ENCODE data around the gene C5orf24. TPM values are rescaled to one million over a fixed set of nuclear protein-coding genes. Genes with fewer than 3 reads are reported as not detected.
A peak's percentile ranks its signal among the peaks of the same experiment; 100 is the strongest.
"Not testable (repeated sequence)": the region's sequence is repeated elsewhere in the genome, so short reads cannot be mapped to it uniquely, and the experiment has no call there.

Gene C5orf24
- total RNA-seq, 2 experiments from 2014 or later, result 24.5 to 24.9 TPM

DNA sequence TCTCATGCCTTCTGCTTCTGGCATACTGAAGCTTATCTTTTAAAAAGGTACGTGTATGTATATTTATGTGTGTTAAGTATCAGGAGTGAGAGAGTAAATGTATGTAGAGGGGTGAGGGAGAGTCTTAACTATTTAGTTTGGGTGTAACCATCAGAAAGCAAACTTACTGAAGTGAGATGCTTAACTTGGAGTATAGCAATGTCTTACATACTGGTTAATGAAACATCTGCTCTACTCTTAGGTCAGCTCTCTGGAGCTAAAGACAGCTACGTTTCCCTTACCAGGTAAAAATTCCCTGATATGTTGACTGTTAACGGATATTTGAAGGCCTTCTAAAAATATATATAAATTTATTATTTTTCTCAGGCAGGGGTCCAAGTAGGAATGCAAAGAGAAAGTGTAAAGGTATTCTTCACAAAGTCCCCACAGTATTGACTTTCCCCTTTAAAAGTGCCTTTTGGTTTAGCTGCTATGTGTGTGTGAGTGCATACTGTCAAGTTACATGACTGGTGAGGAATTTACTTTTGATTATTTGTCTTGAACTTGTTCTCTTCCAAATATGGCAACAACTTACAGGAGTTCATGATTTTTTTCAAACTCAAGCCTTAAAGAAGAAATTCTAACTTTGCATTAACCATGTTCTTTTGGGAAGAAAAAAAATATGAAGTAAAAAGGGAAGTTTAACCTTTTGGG is 12.3 kb upstream of the C5orf24 start:
- Mint-ChIP-seq H3K27me3 (no peaks in the 10 kb centered on the region), H3K9me3 (ENCODE audit: low read depth) (no peaks in the 10 kb centered on the region), H3K4me3 (no peak overlapping the region), H3K36me3 (ENCODE audit: low read depth) (peaks cover 11% of the 10 kb centered on the region), H3K4me1 (no peaks in the 10 kb centered on the region), H3K27ac (no peak overlapping the region)
- ChIA-PET CTCF (interaction anchor here (0.9 to 2.4 kb wide), 4 partner anchors 9 to 94 kb away, joined by 3 to 10 read pairs (median 3); partner anchors contain the start of gene C5orf24), POLR2A (interaction anchor here (1.4 kb wide), 1 partner anchor 12 kb away, joined by 3 read pairs; the partner anchor contains the start of gene C5orf24)
- intact Hi-C loops (cut with DNase I, micrococcal nuclease), result no loop called here
- DNase-seq, result no peak
- no peak for ATAC-seq

DNA sequence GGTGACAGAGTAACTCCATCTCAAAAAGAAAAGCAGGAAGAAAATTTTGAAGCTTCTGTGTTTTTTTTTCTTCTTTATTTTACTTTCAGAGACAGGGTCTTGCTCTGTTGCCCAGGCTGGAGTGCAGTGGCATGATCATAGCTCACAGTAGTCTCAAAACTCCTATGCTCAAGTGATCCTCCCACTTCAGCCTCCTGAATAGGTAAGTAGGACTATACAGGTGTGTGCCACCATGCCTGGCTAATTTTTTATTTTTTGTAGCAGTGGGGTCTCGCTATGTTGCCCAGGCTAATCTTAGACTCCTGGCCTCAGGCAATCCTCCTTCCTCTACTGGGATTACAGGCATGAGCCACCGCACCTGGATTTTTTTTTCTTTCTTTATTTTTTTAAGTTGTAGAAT is 10.1 kb upstream of the C5orf24 start:
- Mint-ChIP-seq H3K9me3 (ENCODE audit: low read depth) (no peaks in the 10 kb centered on the region), H3K4me1 (no peaks in the 10 kb centered on the region), H3K4me3 (no peak overlapping the region), H3K27ac (no peak overlapping the region), H3K27me3 (no peaks in the 10 kb centered on the region), H3K36me3 (ENCODE audit: low read depth) (peaks cover 22% of the 10 kb centered on the region)
- POLR2A ChIA-PET, result no interaction called here
- CTCF ChIA-PET, result interaction anchor here (0.7 kb wide), 1 partner anchor 82 kb away, joined by 3 read pairs; no protein-coding TSS in a partner anchor
- no peak for DNase-seq
- no peak for ATAC-seq
- intact Hi-C loops (cut with DNase I, micrococcal nuclease), result no loop called here

DNA sequence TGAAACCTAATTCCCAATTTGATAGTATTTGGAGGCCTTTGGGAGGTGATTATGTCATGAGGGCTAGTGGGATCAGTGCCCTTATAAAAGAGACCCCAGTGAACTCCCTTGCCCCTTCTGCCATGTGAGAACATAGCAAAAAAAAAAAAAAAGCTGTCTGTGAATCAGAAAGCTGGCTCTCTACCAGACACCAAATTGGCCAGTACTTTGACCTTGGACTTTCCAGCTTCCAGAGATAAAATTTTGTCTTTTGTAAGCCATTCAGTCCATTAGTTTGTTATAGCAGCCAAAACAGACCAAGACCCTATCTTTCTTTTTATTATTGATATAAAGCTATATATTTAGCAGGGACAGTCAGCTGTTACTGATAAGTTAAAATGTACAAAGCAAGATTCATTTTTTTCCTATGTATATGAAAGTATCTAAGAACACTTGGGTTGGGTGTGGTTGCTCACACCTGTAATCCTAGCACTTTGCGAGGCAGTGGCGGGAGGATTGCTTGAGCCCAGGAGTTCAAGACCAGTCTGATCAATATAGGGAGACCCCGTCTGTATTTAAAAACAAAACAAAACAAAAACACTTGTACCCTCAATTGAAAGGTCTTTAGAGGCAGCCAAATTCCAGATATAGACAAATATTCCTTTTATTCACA is 8.1 kb upstream of the C5orf24 start:
- no peak overlapping the region for H3K27ac Mint-ChIP-seq
- no peak for ATAC-seq
- H3K27me3 Mint-ChIP-seq, result no peaks in the 10 kb centered on the region
- H3K4me3 Mint-ChIP-seq, result no peak overlapping the region
- peaks cover 19% of the 10 kb centered on the region for H3K36me3 Mint-ChIP-seq (ENCODE audit: low read depth)
- intact Hi-C loops (cut with DNase I, micrococcal nuclease), result no loop called here
- no peak for DNase-seq
- POLR2A ChIA-PET, result no interaction called here
- H3K9me3 Mint-ChIP-seq (ENCODE audit: low read depth), result no peaks in the 10 kb centered on the region
- CTCF ChIA-PET, result no interaction called here
- no peaks in the 10 kb centered on the region for H3K4me1 Mint-ChIP-seq

DNA sequence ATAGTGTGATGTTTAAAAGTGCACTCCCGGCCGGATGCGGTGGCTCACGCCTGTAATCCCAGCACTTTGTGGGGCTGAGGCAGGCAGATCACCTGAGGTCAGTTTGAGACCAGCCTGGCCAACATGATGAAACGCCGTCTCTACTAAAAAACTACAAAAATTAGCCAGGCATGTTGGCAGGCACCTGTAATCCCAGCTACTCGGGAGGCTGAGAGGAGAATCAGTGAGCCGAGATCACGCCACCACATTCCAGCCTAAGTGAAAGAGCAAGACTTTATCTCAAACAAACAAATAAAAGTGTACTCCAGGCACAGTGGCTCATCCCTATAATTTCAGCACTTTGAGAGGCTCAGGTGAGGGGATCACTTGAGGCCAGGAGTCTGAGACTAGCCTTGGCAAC is 7.4 kb upstream of the C5orf24 start:
- H3K27ac Mint-ChIP-seq, H3K4me3 Mint-ChIP-seq, CTCF ChIA-PET: not testable (repeated sequence)

DNA sequence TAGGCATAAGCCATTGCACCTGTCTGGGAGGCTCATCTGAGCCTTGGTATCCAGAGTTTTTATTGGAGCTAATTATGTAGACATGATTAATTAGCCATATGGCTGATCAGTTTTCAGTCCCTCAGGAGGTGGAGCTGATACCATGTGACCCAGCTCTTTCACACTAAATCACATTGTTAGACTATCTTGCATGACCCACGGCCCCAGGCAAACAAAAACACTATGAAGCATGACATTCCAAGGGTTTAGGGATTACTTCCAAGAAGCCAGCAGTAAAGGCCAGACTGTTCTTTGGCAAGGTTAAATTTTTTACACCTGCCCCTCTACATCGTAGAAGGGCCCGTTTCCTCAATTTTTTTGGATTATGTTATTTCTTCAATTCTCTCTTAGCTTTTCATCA is 5.0 kb upstream of the C5orf24 start:
- intact Hi-C loops (cut with DNase I, micrococcal nuclease), result no loop called here
- ATAC-seq (no peak), DNase-seq (no peak)
- ChIA-PET POLR2A (interaction anchor here (0.8 kb wide), 1 partner anchor 23 kb away, joined by 4 read pairs; no protein-coding TSS in a partner anchor), CTCF (interaction anchor here (0.6 kb wide), 2 partner anchors 89 to 668 kb away, joined by 3 to 4 read pairs; no protein-coding TSS in a partner anchor)
- Mint-ChIP-seq H3K4me1 (peaks cover 10% of the 10 kb centered on the region), H3K9me3 (ENCODE audit: low read depth) (no peaks in the 10 kb centered on the region), H3K36me3 (ENCODE audit: low read depth) (peaks cover 26% of the 10 kb centered on the region), H3K4me3 (no peak overlapping the region), H3K27me3 (no peaks in the 10 kb centered on the region), H3K27ac (no peak overlapping the region)

More for the DNA sequence above, 7.4 kb upstream of the C5orf24 start:
- DNase-seq; H3K27me3 Mint-ChIP-seq; H3K9me3 Mint-ChIP-seq (ENCODE audit: low read depth); intact Hi-C loops (cut with DNase I, micrococcal nuclease); POLR2A ChIA-PET; ATAC-seq; H3K4me1 Mint-ChIP-seq: not testable (repeated sequence)
- H3K36me3 Mint-ChIP-seq (ENCODE audit: low read depth), result peaks cover 19% of the 10 kb centered on the region

DNA sequence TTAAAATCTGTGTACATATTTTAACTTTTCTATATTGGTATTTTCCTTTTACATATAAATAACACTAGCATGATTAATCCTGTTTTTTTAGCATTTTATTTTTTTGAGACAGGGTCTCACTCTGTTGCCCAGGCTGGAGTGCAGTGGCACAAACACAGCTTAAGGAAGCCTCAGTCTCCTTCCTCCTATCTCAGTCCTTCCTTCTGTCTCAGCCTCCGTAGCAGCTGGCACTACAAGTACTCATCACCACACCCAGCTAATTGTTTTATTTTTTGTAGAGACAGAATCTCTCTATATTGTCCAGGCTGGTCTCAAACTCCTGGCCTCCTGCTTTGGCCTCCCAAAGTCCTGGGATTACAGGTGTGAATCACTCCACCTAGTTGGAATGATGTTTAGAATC is 1.5 kb upstream of the C5orf24 start:
- Mint-ChIP-seq H3K27me3 (no peaks in the 10 kb centered on the region), H3K36me3 (ENCODE audit: low read depth) (peaks cover 33% of the 10 kb centered on the region), H3K4me1 (peaks cover 24% of the 10 kb centered on the region), H3K9me3 (ENCODE audit: low read depth) (no peaks in the 10 kb centered on the region), H3K27ac (no peak overlapping the region), H3K4me3 (no peak overlapping the region)
- intact Hi-C loops (cut with DNase I, micrococcal nuclease), result loop anchor here in 1 of 2 experiments (2.0 kb wide), 1 partner anchor 31 kb away; the partner anchor contains the start of gene TXNDC15
- ChIA-PET POLR2A (no interaction called here), CTCF (interaction anchor here (3.5 kb wide), 1 partner anchor 10 kb away, joined by 10 read pairs; no protein-coding TSS in a partner anchor)
- no peak for DNase-seq
- ATAC-seq, result no peak

DNA sequence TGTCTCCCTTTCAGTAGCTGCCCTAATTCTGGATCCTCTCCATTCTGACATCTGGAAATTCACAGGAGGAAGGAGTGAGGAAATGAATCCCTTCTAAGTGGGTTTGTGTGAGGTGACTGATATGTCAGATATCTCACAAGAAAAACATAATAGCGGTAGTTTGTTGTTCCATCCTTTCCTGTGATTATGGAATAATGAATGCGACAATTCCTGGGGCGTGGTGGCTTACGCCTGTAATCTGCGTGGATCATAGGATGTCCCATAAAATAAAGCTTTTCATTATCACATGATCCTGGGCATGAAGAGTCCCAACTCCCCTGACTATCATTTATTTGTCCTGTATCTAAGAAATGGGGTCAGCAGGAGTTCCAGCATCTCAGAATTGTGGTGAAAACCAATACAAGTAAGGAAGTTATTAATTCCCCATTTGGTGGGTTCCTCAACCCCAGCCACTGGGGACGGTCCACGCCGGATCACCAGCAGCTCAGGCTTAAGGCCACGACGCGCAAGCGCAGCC is 375 bp upstream of the C5orf24 start:
- ChIA-PET CTCF (interaction anchor here (1.0 to 3.5 kb wide), 7 partner anchors 11 to 107 kb away, joined by 3 to 12 read pairs (median 5); partner anchors contain the start of genes CAMLG and PCBD2), POLR2A (interaction anchor here (1.0 to 1.3 kb wide), 7 partner anchors 13 to 107 kb away, joined by 3 to 13 read pairs (median 4); partner anchors contain the start of genes CAMLG, DDX46, PCBD2 and TXNDC15)
- peak overlapping the region; percentile 97 for H3K27ac Mint-ChIP-seq
- ATAC-seq, result no peak
- H3K9me3 Mint-ChIP-seq (ENCODE audit: low read depth), result no peaks in the 10 kb centered on the region
- no peaks in the 10 kb centered on the region for H3K27me3 Mint-ChIP-seq
- intact Hi-C loops (cut with DNase I, micrococcal nuclease), result loop anchor here (1.0 to 5.0 kb wide), 7 partner anchors 29 to 618 kb away; partner anchors contain the start of genes CAMLG (in 2 of the 2), PCBD2 (in 2 of the 2), TXNDC15 (in 2 of the 2) and DDX46 (in 1 of the 2)
- H3K4me3 Mint-ChIP-seq, result peak overlapping the region; percentile 95
- DNase-seq, result no peak
- H3K36me3 Mint-ChIP-seq (ENCODE audit: low read depth), result peaks cover 33% of the 10 kb centered on the region
- H3K4me1 Mint-ChIP-seq, result peaks cover 27% of the 10 kb centered on the region

DNA sequence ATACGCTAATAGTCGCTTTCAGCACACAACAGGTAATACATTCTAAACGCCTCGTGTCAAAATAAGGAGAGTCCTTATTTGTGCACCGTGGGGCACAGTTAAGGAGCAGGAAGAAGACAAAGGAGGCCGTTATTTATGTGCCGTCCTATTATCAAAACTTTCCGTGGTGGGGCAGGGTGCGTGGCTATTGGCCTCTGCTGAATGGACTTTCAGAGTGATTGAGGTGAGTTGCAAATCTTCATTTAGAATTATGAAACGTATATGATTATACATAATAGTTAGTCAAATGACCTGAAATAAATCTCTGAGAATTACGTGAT is 833 bp downstream of the C5orf24 start:
- CTCF ChIA-PET, result interaction anchor here (1.0 kb wide), 2 partner anchors 8 to 58 kb away, joined by 3 to 6 read pairs; partner anchors contain the start of gene PCBD2
- DNase-seq, result peak; percentile 56
- no peaks in the 10 kb centered on the region for H3K9me3 Mint-ChIP-seq (ENCODE audit: low read depth)

DNA sequence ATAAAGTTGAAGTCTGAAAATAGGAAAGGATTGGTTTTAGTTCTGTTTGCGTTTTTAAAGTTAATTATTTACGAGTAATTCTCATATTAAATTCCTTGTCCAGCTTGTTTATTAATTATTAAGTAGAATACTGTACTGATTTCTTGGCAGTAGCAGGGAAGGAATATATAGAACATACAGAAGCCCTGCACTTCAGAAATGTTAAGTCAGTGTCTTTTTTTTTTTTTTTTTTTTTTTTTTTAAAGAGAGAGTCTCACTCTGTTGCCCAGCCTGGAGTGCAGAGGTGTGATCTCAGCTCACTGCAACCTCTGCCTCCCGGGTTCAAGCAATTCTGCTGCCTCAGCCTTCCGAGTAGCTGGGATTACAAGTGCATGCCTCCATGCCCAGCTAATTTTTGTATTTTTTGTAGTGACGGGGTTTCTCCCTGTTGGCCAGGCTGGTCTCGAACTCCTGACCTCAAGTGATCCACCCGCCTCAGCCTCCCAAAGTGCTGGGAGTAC is 3.7 kb downstream of the C5orf24 start:
- ChIA-PET CTCF (interaction anchor here (0.8 to 1.6 kb wide), 4 partner anchors 8 to 583 kb away, joined by 3 to 6 read pairs (median 4); partner anchors contain the start of gene PCBD2), POLR2A (interaction anchor here (0.5 kb wide), 1 partner anchor 679 kb away, joined by 3 read pairs; no protein-coding TSS in a partner anchor)
- ATAC-seq; H3K4me3 Mint-ChIP-seq; H3K27ac Mint-ChIP-seq; H3K27me3 Mint-ChIP-seq; DNase-seq; H3K9me3 Mint-ChIP-seq (ENCODE audit: low read depth): not testable (repeated sequence)
- peaks cover 47% of the 10 kb centered on the region for H3K36me3 Mint-ChIP-seq (ENCODE audit: low read depth)
- peaks cover 41% of the 10 kb centered on the region for H3K4me1 Mint-ChIP-seq
- intact Hi-C loops (cut with DNase I, micrococcal nuclease), result loop anchor here in 1 of 2 experiments (5.0 kb wide), 2 partner anchors 322 to 622 kb away; partner anchors contain the start of genes JADE2 and PPP2CA

More for the DNA sequence above, 833 bp downstream of the C5orf24 start:
- H3K27ac Mint-ChIP-seq, result peak overlapping the region; percentile 90
- ATAC-seq, result peak; percentile 4
- no peaks in the 10 kb centered on the region for H3K27me3 Mint-ChIP-seq
- intact Hi-C loops (cut with DNase I, micrococcal nuclease), result loop anchor here (2.0 to 5.0 kb wide), 4 partner anchors 88 to 619 kb away; partner anchors contain the start of genes DDX46 (in 1 of the 2), JADE2 (in 1 of the 2), PPP2CA (in 1 of the 2) and UBE2B (in 1 of the 2)
- H3K4me3 Mint-ChIP-seq, result peak overlapping the region; percentile 95
- H3K4me1 Mint-ChIP-seq, result peaks cover 35% of the 10 kb centered on the region
- H3K36me3 Mint-ChIP-seq (ENCODE audit: low read depth), result peaks cover 38% of the 10 kb centered on the region
- POLR2A ChIA-PET, result interaction anchor here (1.0 kb wide), 1 partner anchor 58 kb away, joined by 5 read pairs; the partner anchor contains the start of gene PCBD2

DNA sequence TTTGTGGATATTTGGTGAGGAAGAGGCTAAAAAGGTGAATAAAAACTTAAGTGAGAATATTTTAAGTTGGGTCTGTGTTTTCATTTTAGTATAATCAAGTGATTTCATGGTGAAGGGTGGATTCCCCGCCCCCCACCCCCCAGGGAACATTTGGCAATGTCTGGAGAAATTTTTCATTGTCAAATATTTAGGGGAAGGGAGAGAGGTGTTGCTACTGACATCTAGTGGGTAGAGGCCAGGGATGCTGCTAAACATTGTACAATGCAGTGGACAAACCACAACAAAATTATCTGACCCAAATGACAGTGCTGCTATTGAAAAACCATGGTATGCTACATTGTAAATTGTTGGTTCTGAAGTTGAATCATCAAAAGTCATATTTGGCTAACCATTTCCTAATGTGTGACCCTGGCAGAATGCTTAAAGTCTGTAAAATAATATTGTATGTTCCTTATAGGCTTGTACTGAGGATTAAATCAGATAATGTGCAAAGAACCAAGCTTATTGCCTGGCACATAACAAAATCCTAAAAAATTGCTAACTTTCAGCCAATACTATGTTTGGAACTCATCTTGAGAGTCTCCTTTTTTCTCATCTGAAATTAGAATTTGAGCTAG is 5.6 kb downstream of the C5orf24 start:
- H3K9me3 Mint-ChIP-seq (ENCODE audit: low read depth), result no peaks in the 10 kb centered on the region
- intact Hi-C loops (cut with DNase I, micrococcal nuclease), result no loop called here
- no peaks in the 10 kb centered on the region for H3K27me3 Mint-ChIP-seq
- no peak for ATAC-seq
- H3K4me1 Mint-ChIP-seq, result peaks cover 36% of the 10 kb centered on the region
- H3K27ac Mint-ChIP-seq, result no peak overlapping the region
- no peak for DNase-seq
- H3K4me3 Mint-ChIP-seq, result no peak overlapping the region
- H3K36me3 Mint-ChIP-seq (ENCODE audit: low read depth), result peaks cover 46% of the 10 kb centered on the region
- ChIA-PET CTCF (interaction anchor here (0.5 to 2.1 kb wide), 8 partner anchors 9 to 703 kb away, joined by 3 to 8 read pairs (median 4); partner anchors contain the start of genes DDX46 and PCBD2), POLR2A (interaction anchor here (0.5 to 0.7 kb wide), 3 partner anchors 10 to 89 kb away, joined by 3 read pairs; no protein-coding TSS in a partner anchor)
